Measurements from ENCODE around the gene TMEM39B.

GRCh38 chr1:32116531-32116930, 43.8 kb downstream of the TMEM39B start:
- TF ChIP-seq CTCF (IDR thresholded peaks at IDR 0.05) (no peak), POLR2A (IDR thresholded peaks at IDR 0.05) (no peak), POLR2AphosphoS5 (IDR thresholded peaks at IDR 0.05) (no peak)
